ENCODE data around the gene FBXL7.

Gene FBXL7

DNA sequence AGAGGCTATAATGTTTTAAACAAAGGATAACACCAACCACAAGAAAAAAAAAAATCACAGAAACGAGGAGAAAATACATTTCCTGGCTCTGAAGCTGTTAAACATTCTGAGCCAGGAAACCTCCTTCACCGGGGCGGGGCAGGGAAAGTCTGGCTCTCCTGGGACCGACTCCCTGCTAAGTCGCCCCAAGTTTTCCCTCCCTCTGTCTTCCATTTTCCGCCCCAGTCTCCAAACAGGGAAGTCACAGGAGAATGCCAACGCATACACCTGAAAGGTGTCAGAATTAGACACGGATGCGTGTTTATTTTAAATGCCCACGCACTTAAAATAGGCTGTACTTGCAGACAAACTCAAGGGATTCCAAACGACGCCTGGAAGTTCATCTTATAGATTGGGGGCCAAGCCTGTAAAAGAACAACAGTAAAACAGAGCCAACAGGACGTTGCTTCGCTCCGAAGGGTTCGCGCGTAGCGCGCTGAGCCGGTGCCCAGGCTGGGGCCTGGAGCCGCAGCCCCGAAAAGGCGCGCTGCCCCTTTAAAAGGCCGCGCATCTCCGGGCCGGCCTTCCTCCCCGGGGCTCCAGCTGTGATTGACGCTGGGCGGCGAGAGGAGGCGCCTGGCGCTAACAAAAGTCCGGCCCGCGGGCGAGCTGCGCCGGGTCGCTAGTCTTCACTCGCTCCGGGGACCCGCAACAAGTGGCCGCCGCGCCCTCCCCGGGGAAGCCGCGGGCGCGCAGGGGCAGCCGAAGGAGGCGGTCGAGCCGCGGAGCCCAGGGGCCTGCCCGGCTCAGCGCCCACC is at the start of gene FBXL7:
FBXL7 (plus strand) TSS at position 653 of the 797 bp plus-strand sequence.
- DNase-seq = no peak

DNA sequence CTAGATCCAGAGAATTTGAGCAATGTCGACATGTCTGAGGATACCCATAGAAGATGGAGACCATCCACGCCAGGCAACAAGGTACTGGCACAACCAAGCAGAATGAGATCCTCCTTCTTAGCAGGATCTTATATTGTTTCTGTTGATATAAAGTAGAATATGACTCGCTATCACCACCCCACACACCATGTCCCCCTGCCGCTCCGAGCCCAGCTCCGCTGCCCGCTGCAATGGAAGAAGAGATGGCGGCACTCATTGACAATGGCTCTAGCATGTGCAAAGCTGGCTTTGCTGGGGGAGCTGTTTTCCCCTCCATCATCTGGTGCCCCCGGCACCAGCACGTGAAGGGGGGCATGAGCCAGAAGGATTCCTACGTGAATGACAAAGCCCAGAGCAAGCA is 49.5 kb upstream of the FBXL7 start:
- no peak for DNase-seq

DNA sequence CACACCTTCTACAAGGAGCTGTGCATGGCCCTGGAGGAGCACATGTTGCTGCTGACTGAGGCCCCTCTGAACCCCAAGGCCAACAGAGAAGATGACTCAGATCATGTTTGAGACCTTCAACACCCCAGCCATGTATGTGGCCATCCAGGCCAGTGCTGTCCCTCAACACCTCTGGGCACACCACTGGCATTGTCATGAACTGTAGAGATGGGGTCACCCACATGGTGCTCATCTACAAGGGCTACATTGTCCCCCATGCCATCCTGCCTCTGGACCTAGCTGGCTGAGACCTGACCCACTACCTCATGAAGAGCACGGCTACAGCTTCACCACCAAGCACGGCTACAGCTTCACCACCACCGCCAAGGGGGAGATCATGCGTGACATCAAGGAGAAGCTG is 49.0 kb upstream of the FBXL7 start:
- no peak for DNase-seq

DNA sequence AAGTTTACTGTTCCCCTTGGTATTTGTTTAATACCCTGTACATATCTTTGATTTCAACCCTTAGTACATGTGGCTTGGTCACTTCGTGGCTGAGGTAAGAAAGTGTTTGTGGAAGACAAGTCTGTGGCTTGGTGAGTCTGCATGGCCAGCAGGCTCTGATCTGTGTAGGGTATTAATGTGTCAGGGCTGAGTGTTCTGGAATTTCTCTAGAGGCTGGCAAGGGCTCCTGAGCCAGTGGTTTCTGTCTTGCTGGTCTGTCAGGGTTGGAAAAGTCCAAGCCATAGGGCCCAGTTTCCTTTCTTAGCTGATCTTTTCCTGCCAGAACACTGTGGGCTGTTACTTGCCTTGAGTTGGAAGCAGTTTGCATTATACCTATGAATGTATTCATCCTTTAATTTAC is 48.0 kb upstream of the FBXL7 start:
- DNase-seq = no peak

DNA sequence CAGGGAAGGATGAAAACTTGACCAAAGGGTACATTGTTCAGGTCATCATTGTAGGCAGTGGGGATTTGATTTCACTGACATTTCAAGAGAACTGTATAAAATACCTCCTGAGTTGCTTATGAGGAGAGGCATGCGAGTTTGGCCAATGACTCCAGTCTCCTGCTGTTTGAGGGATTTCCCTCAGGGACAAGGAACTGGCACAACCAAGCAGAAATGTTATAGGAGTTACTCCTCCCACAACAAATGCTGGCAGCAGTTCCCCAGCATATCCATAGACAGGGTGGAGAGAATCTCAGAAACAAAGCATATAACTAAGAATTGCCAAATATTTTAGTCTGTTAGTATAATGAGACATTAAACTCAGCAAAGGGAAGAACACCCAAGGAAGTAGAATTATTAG is 47.2 kb upstream of the FBXL7 start:
- DNase-seq = no peak

DNA sequence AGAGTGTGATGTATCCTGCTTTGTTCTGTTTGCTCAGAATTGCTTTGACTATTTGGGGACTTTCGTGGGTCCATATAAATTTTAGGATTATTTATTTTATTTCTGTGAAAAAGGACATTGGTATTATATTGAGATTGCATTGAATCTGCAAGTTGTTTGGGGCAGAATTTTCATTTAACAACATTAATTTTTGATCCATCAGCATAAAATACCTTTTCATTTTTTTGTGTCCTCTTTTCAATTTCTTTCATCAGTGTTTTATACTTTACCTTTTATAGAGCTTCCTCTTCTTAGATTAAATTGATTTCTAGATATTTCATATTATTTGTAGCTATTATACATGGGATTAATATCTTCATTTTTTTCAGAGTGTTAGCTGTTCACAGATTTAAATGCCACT is 40.8 kb upstream of the FBXL7 start:
- no peak for DNase-seq

DNA sequence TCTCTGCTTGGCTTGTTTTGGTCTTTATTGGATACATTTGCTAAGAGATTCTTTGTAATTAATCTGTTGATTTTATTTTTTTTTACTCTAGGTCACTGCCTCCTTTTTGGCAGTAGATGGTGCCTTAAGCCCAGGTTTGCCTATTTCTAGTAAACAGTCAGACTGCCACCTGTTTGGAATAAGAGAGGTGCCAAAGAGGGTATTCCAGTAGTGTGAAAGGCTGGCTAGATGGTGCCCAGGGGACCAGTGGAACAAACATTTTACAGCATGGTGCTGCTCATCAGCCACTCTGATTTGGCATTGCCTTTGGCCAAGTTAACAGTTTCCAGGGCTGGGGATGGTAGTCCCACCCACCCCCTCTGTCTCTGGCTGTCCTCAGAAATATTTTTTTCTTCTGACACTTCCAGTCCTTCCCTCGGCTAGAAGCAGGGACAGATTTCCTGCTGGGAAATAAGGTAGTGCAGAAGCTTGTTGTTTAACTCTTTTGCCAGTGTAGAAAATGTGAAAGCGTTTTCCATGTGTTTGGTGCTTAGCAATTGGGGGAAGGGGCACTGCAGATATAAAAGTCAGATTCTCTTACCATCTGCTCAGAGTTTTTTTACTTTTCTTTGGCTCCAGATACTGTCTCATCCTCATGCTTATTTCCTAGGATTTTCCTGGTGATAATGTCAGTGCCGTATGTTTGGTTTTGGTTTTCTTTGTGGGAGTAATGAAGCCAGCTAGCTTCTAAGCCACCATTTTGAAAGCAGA is 36.6 kb upstream of the FBXL7 start:
- no peak for DNase-seq

DNA sequence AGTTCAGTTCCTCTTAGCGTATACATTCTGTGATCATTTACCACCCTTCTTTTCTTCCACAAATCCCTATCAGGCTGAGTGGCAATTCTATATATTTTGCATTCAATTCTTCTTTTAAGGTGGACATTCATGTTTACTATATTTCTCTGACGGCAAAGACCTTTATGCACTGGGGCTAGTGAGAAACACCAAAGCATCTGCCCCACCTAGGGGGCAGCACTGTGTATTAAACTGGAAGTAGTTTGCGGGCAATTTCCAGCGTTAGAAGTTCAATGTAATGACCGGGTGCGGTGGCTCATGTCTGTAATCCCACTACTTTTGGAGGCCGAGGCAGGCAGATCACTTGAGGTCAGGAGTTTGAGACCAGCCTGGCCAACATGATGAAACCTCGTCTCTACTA is 27.9 kb upstream of the FBXL7 start:
- no peak for DNase-seq

DNA sequence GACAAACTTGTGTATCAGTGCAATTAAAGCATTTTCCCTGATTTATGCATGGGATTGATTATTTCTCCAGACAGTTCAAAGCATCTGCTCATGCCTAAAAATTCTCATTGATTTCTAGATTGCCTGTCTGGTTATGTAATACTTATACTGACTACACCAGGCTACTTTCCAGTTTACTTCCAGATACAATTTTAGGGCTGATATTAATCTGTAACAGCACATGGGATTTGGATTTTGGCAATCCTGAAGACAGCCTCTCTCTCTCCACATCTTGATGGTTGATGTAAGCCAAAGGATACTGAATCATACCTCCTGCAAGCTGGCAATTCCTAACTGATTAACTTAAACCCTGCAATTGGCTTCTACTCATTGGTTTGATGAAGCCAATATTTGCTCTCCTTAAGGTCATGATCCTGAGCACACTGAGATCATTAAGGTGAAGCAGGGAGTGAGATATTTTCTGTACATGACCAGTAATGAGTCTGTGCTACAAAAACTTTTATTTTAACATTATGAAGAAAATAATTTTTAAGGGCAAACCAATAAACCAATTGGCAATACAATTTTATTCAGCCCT is 25.7 kb upstream of the FBXL7 start:
- no peak for DNase-seq

DNA sequence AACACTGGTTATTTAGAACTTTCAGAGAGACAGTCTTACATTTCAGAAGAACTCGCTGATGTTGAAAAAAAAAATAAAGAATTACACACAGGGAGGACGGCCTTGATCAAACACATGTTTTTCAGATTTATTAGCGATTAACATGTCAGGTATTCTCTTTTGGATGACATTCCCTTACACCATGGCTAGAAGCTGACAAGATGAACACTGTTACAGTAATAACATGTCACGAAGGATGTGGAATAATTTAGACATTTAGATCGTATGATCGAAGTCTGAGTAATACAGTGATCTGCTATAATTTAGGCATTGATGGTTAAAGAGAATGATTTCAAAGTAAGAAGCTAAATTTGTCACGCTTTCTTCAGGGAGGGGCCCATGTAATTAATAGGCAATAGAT is 24.6 kb upstream of the FBXL7 start:
- DNase-seq = no peak

DNA sequence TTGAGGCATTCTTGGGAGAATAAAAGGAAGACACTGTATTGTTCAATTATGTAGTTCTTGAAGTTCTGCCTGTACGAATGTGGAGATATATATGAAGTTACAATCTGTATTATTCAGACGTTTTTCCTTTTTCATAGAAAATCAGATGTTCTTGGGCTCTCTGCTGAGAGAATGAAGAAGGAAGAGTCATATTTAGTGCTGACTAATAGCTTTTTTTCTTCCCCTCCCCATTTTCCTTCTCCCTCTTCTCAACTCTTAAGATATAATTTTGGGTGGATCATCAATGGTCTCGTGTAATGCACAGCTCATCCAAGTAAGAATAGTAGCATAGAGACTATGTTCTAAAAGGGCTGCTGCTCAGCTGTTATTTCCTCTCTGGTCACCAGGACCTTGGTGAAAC is 23.0 kb upstream of the FBXL7 start:
- no peak for DNase-seq

DNA sequence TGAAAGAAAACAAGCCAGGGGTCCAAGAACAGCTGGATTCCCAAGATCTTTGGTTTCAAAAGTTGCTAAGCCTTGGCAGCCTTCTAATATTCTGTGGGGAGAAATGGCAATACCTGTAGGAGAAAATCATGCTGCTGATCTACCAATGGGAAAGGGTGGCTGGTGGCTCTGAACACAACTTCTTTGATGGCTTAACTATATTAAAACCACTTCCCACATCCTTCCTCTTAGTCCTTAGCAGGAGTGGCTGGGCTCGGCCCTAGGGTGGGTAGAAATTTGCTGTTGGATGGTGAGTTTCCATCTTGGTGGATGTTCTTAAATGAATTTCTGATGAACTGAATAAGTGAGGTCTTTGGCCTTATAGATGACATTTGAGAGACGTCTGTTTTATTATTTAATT is 19.5 kb upstream of the FBXL7 start:
- no peak for DNase-seq

DNA sequence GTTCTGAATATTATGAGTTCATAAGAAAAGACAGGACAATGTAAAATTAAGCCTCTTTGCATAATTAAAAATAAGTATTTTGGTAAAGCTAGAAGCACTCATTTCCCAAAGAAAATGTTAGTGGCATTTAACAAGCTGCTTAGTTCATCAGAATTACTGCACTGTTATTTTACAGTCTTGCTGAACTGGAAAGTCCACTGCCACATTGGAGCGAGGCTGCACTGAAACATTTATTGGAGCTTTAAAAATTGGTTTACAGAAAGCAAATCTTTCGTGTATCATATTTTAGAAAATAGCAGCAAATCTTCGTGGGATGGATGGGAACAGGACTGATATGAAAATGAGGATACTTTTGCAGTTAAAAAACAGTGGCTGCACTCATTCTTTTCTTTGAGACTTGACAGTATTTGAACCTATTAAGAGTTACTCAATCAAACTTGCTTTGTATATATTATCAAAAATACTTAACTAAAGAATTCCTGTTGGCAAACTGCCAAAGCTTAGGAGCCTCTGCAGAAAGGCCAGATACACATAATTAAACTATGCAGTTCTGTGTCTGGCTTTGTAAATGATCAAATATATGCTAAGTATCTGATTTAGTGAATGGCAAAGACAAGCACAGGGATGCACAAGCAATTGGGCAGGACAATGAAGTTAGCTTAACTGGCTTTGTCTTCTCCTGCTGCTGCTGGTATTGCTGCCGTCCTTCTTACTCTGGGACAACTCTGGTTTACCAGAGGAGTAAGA is 16.5 kb upstream of the FBXL7 start:
- DNase-seq = no peak

DNA sequence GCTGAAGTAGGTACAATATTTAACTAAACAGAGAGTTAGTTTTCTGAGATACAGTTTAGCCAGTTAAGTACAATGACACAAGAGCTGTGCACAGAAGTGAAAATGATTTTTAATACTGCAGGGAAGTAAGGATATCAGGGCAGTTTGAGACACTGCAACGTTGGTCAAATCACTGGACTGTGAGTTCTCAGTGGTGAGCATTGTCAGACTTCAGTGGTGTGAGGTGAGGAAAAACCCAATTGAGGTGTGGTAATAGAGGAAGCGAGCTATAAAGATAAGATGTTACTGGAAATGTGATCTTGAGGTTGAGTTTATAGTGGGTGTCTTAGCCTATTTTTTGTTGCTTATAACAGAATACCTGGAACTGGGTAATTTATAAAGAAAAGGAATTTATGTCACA is 12.8 kb upstream of the FBXL7 start:
- DNase-seq = no peak

DNA sequence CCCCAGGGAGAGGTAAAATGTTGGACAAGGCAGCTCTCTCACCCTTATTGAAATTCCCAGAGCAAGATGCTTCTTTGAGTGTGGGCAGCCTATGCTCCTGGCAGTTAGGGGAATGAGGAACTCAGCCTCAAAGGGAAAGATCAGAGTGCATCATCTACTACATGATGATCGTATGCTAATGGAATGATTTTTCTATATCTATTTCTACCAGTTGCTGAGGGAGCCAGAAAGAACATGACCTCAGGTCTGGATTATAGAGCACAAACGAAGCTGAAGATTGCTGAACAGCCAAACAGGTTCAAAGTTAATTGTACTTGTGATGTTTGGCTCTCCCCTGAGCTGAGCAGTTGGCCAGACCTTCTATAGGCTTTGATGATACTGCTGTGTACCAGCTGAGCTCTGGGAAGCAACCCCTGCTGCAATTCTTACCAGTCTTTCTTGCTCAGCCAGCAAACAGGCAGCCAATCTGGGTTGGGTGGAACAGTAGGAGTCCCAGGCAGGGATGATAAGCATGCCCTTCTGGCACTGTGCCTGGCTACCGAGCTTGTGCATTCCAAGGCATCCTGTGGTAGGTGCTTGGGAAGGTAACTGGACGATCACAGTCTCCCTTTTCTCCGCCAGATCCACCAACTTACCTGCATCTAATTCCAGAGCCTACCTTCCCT is 10.3 kb upstream of the FBXL7 start:
- DNase-seq = no peak

DNA sequence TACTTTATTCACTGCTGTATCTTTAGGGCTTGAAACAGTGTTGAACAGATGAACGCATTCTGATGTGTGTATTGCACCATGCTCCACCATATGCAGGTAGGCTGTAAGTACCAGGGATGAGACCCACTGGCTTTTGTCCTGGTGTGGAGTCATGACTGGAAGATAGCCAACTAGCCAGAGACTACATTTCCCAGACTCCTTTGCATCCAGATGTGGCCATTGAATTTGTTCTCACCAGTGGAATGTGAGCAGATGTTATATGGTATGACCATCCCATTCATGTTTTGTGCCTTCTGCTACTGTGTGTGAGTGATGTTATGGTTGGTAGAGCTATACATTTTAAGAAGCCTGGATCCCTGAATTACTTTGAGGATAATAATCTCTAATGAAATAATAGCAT is 7.4 kb upstream of the FBXL7 start:
- DNase-seq = no peak

DNA sequence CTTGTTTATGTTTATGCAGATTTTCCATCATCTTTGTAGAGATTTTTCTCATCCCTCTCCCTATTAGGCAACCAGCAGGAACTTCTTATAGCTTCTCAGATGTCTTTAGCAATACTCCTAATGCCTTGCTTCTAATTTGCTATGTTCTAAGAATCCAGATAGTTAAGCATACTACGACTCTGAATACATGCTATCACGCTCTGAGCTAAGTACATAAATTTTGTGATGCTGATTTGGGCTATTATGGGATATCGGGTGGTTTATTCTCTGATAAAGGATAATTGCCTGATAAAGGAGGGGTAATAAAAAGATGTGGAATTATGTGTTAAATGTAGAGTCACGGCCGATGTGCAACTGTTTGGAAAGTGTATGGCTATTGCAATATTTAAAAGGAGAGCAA is 6.5 kb upstream of the FBXL7 start:
- DNase-seq = no peak

DNA sequence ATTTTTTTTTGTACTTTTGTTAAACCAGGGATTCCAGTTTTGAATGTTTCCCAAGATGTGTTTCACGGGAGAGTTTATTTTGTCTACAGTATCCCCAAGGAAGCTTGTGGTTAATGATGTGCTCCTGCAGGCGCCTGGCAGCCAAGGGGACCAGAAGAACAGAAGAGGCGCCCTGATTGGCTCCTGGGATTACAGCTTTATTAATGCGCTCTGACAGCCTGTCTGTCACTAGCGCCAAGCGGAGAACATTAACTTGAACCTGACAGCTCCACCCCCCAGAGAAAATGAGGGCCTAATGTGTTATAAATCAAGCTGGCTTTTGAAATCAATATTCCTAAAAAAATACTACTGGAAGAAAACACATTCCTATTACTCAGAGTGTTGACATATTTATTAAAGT is 5.0 kb upstream of the FBXL7 start:
- DNase-seq = no peak

DNA sequence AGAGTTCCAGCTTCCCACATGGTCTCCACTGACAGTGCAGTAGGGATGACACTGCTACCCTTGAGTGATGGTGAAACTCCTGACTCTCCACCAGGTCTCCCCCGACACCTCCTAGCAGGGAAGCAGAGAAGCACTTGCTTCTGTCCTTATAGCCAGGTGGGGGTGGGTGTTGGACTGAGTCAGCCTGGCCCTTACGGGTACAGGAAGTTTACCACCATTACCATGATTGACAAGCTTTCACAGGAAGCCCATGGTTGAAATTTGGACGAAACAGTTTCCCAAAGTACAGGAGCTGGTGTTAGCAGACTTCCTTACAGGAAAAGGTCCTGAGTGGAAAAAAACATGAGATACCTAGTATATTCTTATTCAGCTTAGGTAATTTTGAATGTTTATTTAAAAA is 3.1 kb upstream of the FBXL7 start:
- no peak for DNase-seq

DNA sequence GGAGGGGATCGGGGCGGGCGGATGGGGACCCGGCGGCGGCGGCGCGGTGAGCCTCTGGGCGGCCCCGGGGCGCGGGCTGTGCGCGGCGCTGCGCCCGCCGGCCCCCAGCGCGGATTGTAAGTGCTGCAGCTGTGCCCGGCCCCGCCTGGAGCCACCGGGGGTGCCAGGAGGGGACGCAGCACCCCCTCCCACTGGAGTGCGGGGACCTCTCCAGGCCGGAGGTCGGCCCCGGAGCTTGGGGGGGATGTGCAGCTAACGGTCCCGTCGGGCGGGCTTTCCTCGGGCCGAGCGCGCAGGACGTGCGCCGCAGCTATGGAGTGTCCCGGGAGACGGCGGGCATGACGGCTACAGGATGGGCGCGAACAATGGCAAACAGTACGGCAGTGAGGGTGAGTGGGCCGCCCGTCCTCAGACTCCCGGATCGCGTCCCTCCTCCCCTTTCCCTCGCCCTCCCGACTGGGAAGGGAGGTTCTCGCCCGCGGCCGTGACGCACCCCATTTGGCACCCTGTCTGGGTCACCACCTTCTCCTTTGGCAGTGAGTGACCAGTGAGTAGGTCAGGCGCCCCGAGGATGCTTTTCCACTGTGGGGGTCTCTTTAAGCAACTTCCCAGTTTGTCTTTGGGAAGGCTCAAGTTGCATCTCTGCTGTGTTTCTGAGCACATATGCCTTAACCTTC is 483 bp downstream of the FBXL7 start:
- no peak for DNase-seq

DNA sequence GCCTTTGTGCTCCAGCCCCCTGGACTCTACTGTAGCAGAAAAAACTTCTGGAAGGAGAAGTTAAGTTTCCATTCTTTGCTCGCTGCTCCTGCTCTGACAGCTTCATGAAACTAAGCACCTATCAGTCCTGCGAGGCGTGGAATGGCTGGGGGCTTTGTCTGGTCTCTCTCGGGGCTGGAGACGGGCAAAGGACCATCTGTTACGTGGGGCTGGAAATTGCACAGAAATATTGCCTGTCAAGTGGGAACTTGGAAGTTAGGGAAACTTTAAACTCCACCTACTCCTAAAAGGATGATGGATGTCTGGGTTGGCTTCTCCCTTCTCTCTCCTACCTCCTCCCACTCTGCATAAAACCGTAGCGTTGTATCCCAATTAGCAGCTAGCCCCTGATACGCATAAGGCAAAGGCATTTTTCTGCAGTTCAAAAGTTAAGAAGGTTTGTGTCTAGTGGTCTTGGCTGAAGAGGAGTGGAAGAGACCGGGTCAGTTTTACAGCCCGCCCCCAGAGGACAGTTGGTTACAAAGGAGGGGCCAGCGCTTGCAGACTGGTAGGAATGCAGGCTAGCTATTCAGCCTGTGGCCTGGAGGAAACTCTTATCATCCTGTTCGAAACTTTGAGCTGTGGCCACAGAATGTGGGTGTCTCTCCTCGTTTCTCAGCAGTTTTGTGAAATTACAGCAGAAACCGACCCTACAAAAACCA is 1.3 kb downstream of the FBXL7 start:
- DNase-seq = no peak

DNA sequence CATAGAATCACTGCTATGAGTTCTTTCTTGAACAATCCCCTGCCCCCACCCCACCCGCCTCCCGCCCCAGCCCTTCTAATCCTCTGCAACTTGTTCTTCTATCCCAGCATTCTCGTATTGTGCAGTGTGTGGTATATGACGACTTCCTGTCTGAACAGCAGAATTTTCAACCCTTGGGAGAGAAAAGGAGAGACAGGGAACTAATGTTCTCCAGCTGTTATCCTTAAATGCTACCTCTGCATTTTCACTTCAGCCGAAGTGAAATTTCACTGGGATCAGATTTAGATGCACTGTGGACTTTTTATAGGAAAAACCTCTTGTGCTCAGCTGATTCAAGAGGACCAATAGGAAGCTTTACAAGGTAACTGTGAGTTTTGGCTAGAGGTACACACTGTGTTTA is 2.2 kb downstream of the FBXL7 start:
- no peak for DNase-seq
